ENCODE results near the gene METTL25.

DNA sequence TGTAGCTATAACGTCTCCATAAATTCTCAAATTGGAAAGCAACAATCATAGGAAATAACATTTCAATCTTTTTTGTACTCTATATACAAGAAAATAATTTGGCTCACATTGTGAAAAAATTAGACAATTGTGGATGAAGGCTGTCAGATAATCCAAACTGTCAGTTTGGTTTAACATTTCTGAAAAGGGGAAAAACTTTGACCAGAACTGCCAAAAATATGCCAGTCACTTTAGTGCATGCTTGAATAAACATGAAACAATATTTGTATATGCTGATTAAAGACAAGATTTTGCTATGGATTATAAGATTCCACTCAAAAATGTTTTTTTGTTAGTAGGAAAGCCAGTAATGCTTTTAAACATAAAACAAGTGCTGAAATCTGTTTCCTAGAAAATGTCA, 39.1 kb upstream of the METTL25 start:
- TF ChIP-seq, protein P1, sequence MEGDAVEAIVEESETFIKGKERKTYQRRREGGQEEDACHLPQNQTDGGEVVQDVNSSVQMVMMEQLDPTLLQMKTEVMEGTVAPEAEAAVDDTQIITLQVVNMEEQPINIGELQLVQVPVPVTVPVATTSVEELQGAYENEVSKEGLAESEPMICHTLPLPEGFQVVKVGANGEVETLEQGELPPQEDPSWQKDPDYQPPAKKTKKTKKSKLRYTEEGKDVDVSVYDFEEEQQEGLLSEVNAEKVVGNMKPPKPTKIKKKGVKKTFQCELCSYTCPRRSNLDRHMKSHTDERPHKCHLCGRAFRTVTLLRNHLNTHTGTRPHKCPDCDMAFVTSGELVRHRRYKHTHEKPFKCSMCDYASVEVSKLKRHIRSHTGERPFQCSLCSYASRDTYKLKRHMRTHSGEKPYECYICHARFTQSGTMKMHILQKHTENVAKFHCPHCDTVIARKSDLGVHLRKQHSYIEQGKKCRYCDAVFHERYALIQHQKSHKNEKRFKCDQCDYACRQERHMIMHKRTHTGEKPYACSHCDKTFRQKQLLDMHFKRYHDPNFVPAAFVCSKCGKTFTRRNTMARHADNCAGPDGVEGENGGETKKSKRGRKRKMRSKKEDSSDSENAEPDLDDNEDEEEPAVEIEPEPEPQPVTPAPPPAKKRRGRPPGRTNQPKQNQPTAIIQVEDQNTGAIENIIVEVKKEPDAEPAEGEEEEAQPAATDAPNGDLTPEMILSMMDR (IDR thresholded peaks at IDR 0.05): no peak
- no peak for TF ChIP-seq POLR2A (IDR thresholded peaks at IDR 0.05)
